HepG2 (cell line): ENCODE results near the gene PRSS58. TPM values are rescaled to one million over a fixed set of nuclear protein-coding genes. Genes with fewer than 3 reads are reported as not detected.

Experiments
- ATAC-seq: fragments of 200-7000 bp; cut with Tn5 transposase; 3 replicates; pipeline ENCODE4 v1.9.1; 2020; ENCODE audit warnings: mild to moderate bottlenecking, moderate library complexity
- BruUV-seq: library from RNA; stranded (reverse); fragments of 400-500 nt; replicated peaks from 2 replicates; lab custom pipeline; 2021; lab: Mats Ljungman, UMichigan
- CTCF ChIA-PET: fragments of 300-600 bp; formaldehyde crosslinking; extraction: SDS; loops from one replicate; lab custom pipeline; 2021; ENCODE audit warnings: low total read pairs, inconsistent platforms, low intra/inter-chr PET ratio; lab: Yijun Ruan, JAX
- POLR2A ChIA-PET: fragments of 350-600 bp; sonication (Branson Sonifier 250); formaldehyde crosslinking; loops from one replicate; lab custom pipeline; 2020; ENCODE audit warnings: antibody characterized with exemption, inconsistent platforms; lab: Yijun Ruan, JAX
- DNase-seq: peaks from one replicate; pipeline ENCODE4 v3.0.0-alpha.2; 2015; ENCODE audit warnings: low spot score
- FAIRE-seq: peaks from 3 replicates; lab custom pipeline; 2011; peaks lifted over from hg19 to GRCh38; lab: Jason Lieb, UNC
- H2AFZ ChIP-seq: one replicate; pipeline ENCODE4 v1.6.1; 2011; ENCODE audit warnings: low read length, inconsistent platforms
- H3K27ac ChIP-seq: fragments of 300-600 bp; 3 replicates; pipeline ENCODE4 v1.8.0; 2011; ENCODE audit warnings: mixed run types, mild to moderate bottlenecking, mixed read lengths, low read length, inconsistent platforms; ENCODE audit not compliant: insufficient read depth; ENCODE audit errors: extremely low read length
- H3K27me3 ChIP-seq, 2 experiments: fragments of 200-600 bp in 1 of 2; 2 replicates in 1 of 2; 3 replicates in 1 of 2; pipeline versions ENCODE4 v1.6.0 to v1.8.0; 2011; ENCODE audit warnings: low read length in 2 of 2, mild to moderate bottlenecking in 2 of 2, moderate library complexity in 2 of 2, inconsistent platforms in 1 of 2; ENCODE audit not compliant: insufficient read depth in 2 of 2, control insufficient read depth in 1 of 2
- H3K36me3 ChIP-seq, 2 experiments: fragments of 200-600 bp in 1 of 2; replicated peaks in 1 of 2; 2 replicates in 1 of 2; 3 replicates in 1 of 2; pipeline versions ENCODE4 v1.5.1 to v1.8.0; 2011; ENCODE audit warnings: low read length in 2 of 2, inconsistent platforms in 1 of 2; ENCODE audit not compliant: insufficient read depth in 2 of 2, control insufficient read depth in 1 of 2
- H3K4me1 ChIP-seq: 2 replicates; pipeline ENCODE4 v1.5.1; 2012; ENCODE audit warnings: low read length, inconsistent platforms; ENCODE audit not compliant: insufficient read depth
- H3K4me2 ChIP-seq: 2 replicates; pipeline ENCODE4 v1.6.0; 2011; ENCODE audit warnings: low read depth, low read length, inconsistent platforms
- H3K4me3 ChIP-seq, 3 experiments: fragments of 200-600 bp in 1 of 3; sonication (generic), shearing (Covaris generic) in 1 of 3; replicated peaks in 1 of 3; 2 replicates each; pipeline ENCODE4 v1.5.1; 2011 to 2016; ENCODE audit warnings: low read length in 3 of 3, inconsistent platforms in 2 of 3, low read depth in 2 of 3, mild to moderate bottlenecking in 2 of 3, control low read depth in 1 of 3, mixed read lengths in 1 of 3; ENCODE audit not compliant: insufficient read depth in 1 of 3
- H3K79me2 ChIP-seq: one replicate; pipeline ENCODE4 v1.6.1; 2011; ENCODE audit warnings: low read length, inconsistent platforms; ENCODE audit not compliant: insufficient read depth
- H3K9ac ChIP-seq: 2 replicates; pipeline ENCODE4 v1.6.0; 2011; ENCODE audit warnings: mild to moderate bottlenecking, low read depth, low read length, inconsistent platforms; ENCODE audit not compliant: insufficient read depth
- H3K9me3 ChIP-seq: 2 replicates; pipeline ENCODE4 v1.5.1; 2012; ENCODE audit warnings: mild to moderate bottlenecking, low read length
- H4K20me1 ChIP-seq: 2 replicates; pipeline ENCODE4 v1.6.0; 2011; ENCODE audit warnings: inconsistent platforms, mild to moderate bottlenecking, low read length, moderate library complexity; ENCODE audit not compliant: insufficient read depth
- ATF7 ChIP-seq, 2 experiments: fragments of 450-650 bp in 1 of 2; sonication (generic) in 1 of 2; formaldehyde crosslinking in 1 of 2; IDR thresholded peaks; 2 replicates each; pipeline versions ENCODE4 v1.4.0 to v1.6.1; 2016 to 2020; ENCODE audit warnings: antibody characterized with exemption in 1 of 2, mild to moderate bottlenecking in 1 of 2, missing genetic modification reagents in 1 of 2
- MAFF ChIP-seq: IDR thresholded peaks from 2 replicates; pipeline ENCODE4 v1.6.1; 2011; ENCODE audit warnings: low read depth, low read length, improper control_type of control experiment
- MAFK ChIP-seq, 2 experiments: IDR thresholded peaks in 1 of 2; conservative IDR thresholded peaks in 1 of 2; 2 replicates each; pipeline ENCODE4 v1.6.1; 2011; ENCODE audit warnings: improper control_type of control experiment in 2 of 2, low read length in 2 of 2
- PAWR ChIP-seq: sonication (generic); formaldehyde crosslinking; IDR thresholded peaks from 2 replicates; pipeline ENCODE4 v1.4.0; 2020; ENCODE audit warnings: missing genetic modification reagents, mild to moderate bottlenecking, borderline replicate concordance
- SNRNP70 ChIP-seq: fragments of 200-400 bp; formaldehyde crosslinking; IDR thresholded peaks from 2 replicates; pipeline ENCODE4 v1.6.1; 2017; ENCODE audit warnings: mild to moderate bottlenecking, low read depth, low read length, moderate library complexity
- ZKSCAN1 ChIP-seq: fragments of 150-350 bp; IDR thresholded peaks from 2 replicates; pipeline ENCODE4 v1.6.1; 2014; ENCODE audit warnings: low read length
- WGBS: methylation state at CpG from one replicate; pipeline ENCODE4 v1.1.6; 2017; ENCODE audit warnings: low lambda C conversion rate; 5-methylcytosine and 5-hydroxymethylcytosine counted together
- in situ Hi-C: cut with HindIII; loops from 2 replicates; pipeline ENCODE4 v1.10.0; 2017; ENCODE audit warnings: low pct_unique_long_range_greater_than_20kb; ENCODE audit not compliant: extremely low pct_ligation_motif_present
- intact Hi-C: fragments of 100-400 bp; cut with micrococcal nuclease; formaldehyde crosslinking; loops from one replicate; pipeline ENCODE4 v1.10.0; 2022; ENCODE audit not compliant: unreplicated experiment
- polyA plus RNA-seq, 8 experiments: library from polyadenylated mRNA; depleted of rRNA in 3 of 8; stranded (reverse) in 7 of 8; unstranded in 1 of 8; fragments of >200 nt; fragmentation: Illumina TruSeq in 4 of 8; extraction: Trizol in 4 of 8; gene quantifications; 2 replicates each; pipeline versions ENCODE4 v1.2.1 to v1.2.3, GENCODE V29; 2011 to 2016; ENCODE audit warnings: low read depth in 4 of 8, missing spikeins in 1 of 8, mixed read lengths in 1 of 8; ENCODE audit not compliant: insufficient read depth in 1 of 8
- total RNA-seq, 5 experiments: library from RNA; depleted of rRNA; stranded (reverse); fragments of >200 nt; fragmentation: Illumina TruSeq; extraction: Trizol; gene quantifications; 2 replicates each; pipeline ENCODE4 v1.2.3, GENCODE V29; 2016; ENCODE audit warnings: low read depth in 1 of 5
- TF ChIP-seq, protein P1 (sequence below): sonication (generic); formaldehyde crosslinking; IDR thresholded peaks from 2 replicates; pipeline ENCODE4 v1.4.0; 2020; ENCODE audit warnings: missing genetic modification reagents, borderline replicate concordance
- TF ChIP-seq, protein P2 (sequence below): sonication (generic); formaldehyde crosslinking; IDR thresholded peaks from 2 replicates; pipeline ENCODE4 v1.4.0; 2020; ENCODE audit warnings: mild to moderate bottlenecking, missing genetic modification reagents
- TF ChIP-seq, protein P3 (sequence below): sonication (generic); formaldehyde crosslinking; IDR thresholded peaks from 2 replicates; pipeline ENCODE4 v1.8.0; 2022; ENCODE audit warnings: missing genetic modification reagents, mild to moderate bottlenecking, moderate library complexity, borderline replicate concordance

Gene PRSS58
- total and polyA plus RNA-seq, 2 of the 13 experiments (the other 11 are each of a cell fraction or from before 2014, with no cell fraction given): not detected

DNA sequence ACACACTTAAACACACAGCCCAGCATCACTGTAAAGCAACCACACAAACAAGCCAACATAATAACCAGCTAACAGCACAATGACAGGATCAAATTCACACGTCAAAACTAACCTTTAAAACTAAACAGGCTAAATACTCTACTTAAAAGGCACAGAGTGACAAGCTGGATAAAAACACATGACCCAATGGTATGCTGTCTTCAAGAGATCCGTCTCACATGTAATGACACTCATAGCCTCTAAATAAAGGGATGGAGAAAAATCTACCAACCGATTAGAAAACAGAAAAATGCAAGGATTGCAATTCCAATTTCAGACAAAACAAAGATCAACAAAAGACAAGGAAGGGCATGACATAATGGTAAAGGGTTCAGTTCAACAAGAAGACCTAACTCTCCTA, 17.2 kb upstream of the PRSS58 start:
- Histone ChIP-seq H3K4me3 (no peak overlapping the region), H4K20me1 (no peaks in the 10 kb centered on the region), H3K79me2 (no peaks in the 10 kb centered on the region), H3K36me3 (no peaks in the 10 kb centered on the region), H3K4me1 (no peaks in the 10 kb centered on the region), H3K27ac (no peak overlapping the region), H3K9me3 (peaks cover 13% of the 10 kb centered on the region; the same call in 1 of the 2 replicates), H3K4me2 (no peak overlapping the region), H3K27me3 (no peaks in the 10 kb centered on the region)
- intact Hi-C loops (no loop called here), in situ Hi-C loops (no loop called here)
- POLR2A ChIA-PET: no interaction called here
- no TSS peak for BruUV-seq
- CTCF ChIA-PET: no interaction called here
- no peak for ATAC-seq
- WGBS: under 1% methylated on average over 3 of the region's 3 CpGs
- DNase-seq: no peak
- TF ChIP-seq, protein P1, sequence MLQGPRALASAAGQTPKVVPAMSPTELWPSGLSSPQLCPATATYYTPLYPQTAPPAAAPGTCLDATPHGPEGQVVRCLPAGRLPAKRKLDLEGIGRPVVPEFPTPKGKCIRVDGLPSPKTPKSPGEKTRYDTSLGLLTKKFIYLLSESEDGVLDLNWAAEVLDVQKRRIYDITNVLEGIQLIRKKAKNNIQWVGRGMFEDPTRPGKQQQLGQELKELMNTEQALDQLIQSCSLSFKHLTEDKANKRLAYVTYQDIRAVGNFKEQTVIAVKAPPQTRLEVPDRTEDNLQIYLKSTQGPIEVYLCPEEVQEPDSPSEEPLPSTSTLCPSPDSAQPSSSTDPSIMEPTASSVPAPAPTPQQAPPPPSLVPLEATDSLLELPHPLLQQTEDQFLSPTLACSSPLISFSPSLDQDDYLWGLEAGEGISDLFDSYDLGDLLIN (CRISPR knock-in tag): no peak
- peak; percentile 11 to 49; a peak in 2 of 4 replicates for TF ChIP-seq MAFK (conservative IDR thresholded peaks at IDR 0.05 in 1 of 2, IDR thresholded peaks at IDR 0.05 in 1 of 2; ENCODE audit: low read length in 2 of 2)
- peak; percentile 8; the same call in 1 of the 2 replicates for TF ChIP-seq ATF7 (IDR thresholded peaks at IDR 0.05)
- no peak for TF ChIP-seq ATF7 (CRISPR knock-in tag; IDR thresholded peaks at IDR 0.05)
- 0 out of 2 replicates have a peak, but pooled peaks have one; percentile 19 for TF ChIP-seq MAFF
- no peak for TF ChIP-seq SNRNP70
- TF ChIP-seq, protein P2, sequence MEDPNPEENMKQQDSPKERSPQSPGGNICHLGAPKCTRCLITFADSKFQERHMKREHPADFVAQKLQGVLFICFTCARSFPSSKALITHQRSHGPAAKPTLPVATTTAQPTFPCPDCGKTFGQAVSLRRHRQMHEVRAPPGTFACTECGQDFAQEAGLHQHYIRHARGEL (CRISPR knock-in tag): no peak
- TF ChIP-seq, all 625 proteins: peak for 3
- Histone ChIP-seq H2AFZ (no peak overlapping the region), H3K9ac (no peak overlapping the region)
- no peak for FAIRE-seq

DNA sequence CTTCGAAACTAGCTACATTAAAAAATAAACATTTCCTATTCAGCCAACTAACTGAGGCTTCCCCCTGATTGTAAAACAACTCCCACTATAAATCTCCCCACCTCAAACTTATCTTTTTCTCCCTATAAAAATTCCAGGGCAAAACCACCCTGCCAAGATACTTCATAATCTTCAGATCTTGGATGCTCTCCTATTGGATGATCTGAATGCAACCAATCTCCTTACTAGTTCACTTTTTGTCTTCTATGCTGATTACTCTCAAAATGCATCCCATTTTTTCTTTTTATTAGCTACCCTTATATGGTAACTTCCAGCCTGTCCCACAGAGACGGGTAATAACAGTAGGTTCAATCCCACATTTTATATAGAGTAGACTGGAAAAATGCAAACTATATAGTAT, 15.0 kb upstream of the PRSS58 start:
- H3K27ac ChIP-seq: no peak overlapping the region
- ChIA-PET CTCF (no interaction called here), POLR2A (no interaction called here)
- no peak for DNase-seq
- WGBS: 1% methylated on average over 2 of the region's 2 CpGs
- FAIRE-seq: no peak
- H3K4me3 ChIP-seq: no peak overlapping the region
- H3K79me2 ChIP-seq: no peaks in the 10 kb centered on the region
- in situ Hi-C loops (no loop called here), intact Hi-C loops (no loop called here)
- no peak overlapping the region for H3K9ac ChIP-seq
- H3K9me3 ChIP-seq: peaks cover 13% of the 10 kb centered on the region; the same call in 1 of the 2 replicates
- H4K20me1 ChIP-seq: no peaks in the 10 kb centered on the region
- TF ChIP-seq ZKSCAN1: no peak
- TF ChIP-seq, protein P3, sequence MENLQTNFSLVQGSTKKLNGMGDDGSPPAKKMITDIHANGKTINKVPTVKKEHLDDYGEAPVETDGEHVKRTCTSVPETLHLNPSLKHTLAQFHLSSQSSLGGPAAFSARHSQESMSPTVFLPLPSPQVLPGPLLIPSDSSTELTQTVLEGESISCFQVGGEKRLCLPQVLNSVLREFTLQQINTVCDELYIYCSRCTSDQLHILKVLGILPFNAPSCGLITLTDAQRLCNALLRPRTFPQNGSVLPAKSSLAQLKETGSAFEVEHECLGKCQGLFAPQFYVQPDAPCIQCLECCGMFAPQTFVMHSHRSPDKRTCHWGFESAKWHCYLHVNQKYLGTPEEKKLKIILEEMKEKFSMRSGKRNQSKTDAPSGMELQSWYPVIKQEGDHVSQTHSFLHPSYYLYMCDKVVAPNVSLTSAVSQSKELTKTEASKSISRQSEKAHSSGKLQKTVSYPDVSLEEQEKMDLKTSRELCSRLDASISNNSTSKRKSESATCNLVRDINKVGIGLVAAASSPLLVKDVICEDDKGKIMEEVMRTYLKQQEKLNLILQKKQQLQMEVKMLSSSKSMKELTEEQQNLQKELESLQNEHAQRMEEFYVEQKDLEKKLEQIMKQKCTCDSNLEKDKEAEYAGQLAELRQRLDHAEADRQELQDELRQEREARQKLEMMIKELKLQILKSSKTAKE: no peak
- TF ChIP-seq PAWR: no peak
- no peak for ATAC-seq
- no peaks in the 10 kb centered on the region for H3K4me1 ChIP-seq
- H3K4me2 ChIP-seq: no peak overlapping the region
- no TSS peak for BruUV-seq
- H3K36me3 ChIP-seq: no peaks in the 10 kb centered on the region
- H2AFZ ChIP-seq: no peak overlapping the region
- no peaks in the 10 kb centered on the region for H3K27me3 ChIP-seq
